ENCODE data around the gene ADGRG1. TPM values are rescaled to one million over a fixed set of nuclear protein-coding genes. Genes with fewer than 3 reads are reported as not detected.

ADGRG1 gene
- total RNA-seq, 1 donor from 2014 or later = 4.8 TPM

GRCh38 chr16:57616876-57617275, 11.6 kb upstream of the ADGRG1 start:
- no peak for DNase-seq (ENCODE audit: extremely low spot score, unreplicated experiment)
- Mint-ChIP-seq H3K36me3 (ENCODE audit: unreplicated experiment) (no peaks in the 10 kb centered on the region), H3K4me1 (ENCODE audit: unreplicated experiment) (peaks cover 1% of the 10 kb centered on the region), H3K27ac (ENCODE audit: unreplicated experiment) (no peak overlapping the region), H3K4me3 (ENCODE audit: unreplicated experiment) (no peak overlapping the region), H3K27me3 (ENCODE audit: unreplicated experiment) (no peaks in the 10 kb centered on the region), H3K9me3 (ENCODE audit: unreplicated experiment) (no peaks in the 10 kb centered on the region)
- no peak for TF ChIP-seq CTCF (IDR thresholded peaks at IDR 0.05)

GRCh38 chr16:57617604-57618111, 10.8 kb upstream of the ADGRG1 start:
- Mint-ChIP-seq H3K9me3 (ENCODE audit: unreplicated experiment) (no peaks in the 10 kb centered on the region), H3K27ac (ENCODE audit: unreplicated experiment) (no peak overlapping the region), H3K4me1 (ENCODE audit: unreplicated experiment) (peaks cover 8% of the 10 kb centered on the region), H3K36me3 (ENCODE audit: unreplicated experiment) (no peaks in the 10 kb centered on the region), H3K27me3 (ENCODE audit: unreplicated experiment) (no peaks in the 10 kb centered on the region), H3K4me3 (ENCODE audit: unreplicated experiment) (no peak overlapping the region)
- TF ChIP-seq CTCF (IDR thresholded peaks at IDR 0.05) = no peak
- no peak for DNase-seq (ENCODE audit: extremely low spot score, unreplicated experiment)

DNA sequence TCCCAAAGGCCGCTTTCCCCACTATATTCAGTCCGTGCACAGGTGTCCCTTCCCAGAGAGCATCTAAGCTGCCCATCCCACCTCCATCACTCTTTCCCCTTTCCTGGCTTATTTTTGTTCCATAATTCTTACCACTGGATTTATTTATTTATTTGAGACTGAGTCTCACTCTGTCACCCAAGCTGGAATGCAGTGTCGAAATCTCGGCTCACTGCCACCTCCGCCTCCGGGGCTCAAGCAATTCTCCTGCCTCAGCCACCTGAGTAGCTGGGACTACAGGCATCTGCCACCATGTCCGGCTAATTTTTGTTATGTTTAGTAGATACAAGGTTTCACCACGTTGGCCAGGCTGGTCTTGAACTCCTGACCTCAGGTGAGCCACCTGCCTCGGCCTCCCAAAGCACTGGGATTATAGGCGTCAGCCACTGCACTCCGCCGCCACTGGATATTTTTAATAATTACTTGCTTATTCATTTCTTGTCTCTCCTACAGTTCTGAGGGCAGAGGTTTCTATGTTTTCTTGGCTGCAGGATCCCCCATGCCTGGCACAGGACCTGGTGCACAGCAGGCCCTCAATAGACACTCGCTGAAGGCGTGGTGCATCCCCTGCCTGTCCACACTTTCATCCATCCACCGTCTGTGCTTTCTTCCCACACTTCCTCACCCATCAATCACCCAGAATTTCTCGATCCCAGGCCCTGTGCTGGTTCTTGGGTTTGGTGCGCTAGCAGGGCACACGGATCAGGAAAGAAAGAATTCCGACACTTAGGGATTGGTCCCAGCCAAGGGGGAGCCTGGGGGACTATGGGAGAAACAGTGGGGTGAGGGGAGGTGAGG, 9.9 kb upstream of the ADGRG1 start:
- no peaks in the 10 kb centered on the region for H3K36me3 Mint-ChIP-seq (ENCODE audit: unreplicated experiment)
- no peak overlapping the region for H3K4me3 Mint-ChIP-seq (ENCODE audit: unreplicated experiment)
- H3K9me3 Mint-ChIP-seq (ENCODE audit: unreplicated experiment) = no peaks in the 10 kb centered on the region
- no peak for DNase-seq (ENCODE audit: extremely low spot score, unreplicated experiment)
- H3K27ac Mint-ChIP-seq (ENCODE audit: unreplicated experiment) = no peak overlapping the region
- H3K4me1 Mint-ChIP-seq (ENCODE audit: unreplicated experiment) = peaks cover 17% of the 10 kb centered on the region
- H3K27me3 Mint-ChIP-seq (ENCODE audit: unreplicated experiment) = no peaks in the 10 kb centered on the region
- no peak for TF ChIP-seq CTCF (IDR thresholded peaks at IDR 0.05)

GRCh38 chr16:57619133-57619605, 9.3 kb upstream of the ADGRG1 start:
- Mint-ChIP-seq H3K27ac (ENCODE audit: unreplicated experiment) (no peak overlapping the region), H3K36me3 (ENCODE audit: unreplicated experiment) (no peaks in the 10 kb centered on the region), H3K4me3 (ENCODE audit: unreplicated experiment) (no peak overlapping the region), H3K4me1 (ENCODE audit: unreplicated experiment) (peaks cover 20% of the 10 kb centered on the region), H3K9me3 (ENCODE audit: unreplicated experiment) (no peaks in the 10 kb centered on the region), H3K27me3 (ENCODE audit: unreplicated experiment) (no peaks in the 10 kb centered on the region)
- DNase-seq (ENCODE audit: extremely low spot score, unreplicated experiment) = no peak
- no peak for TF ChIP-seq CTCF (IDR thresholded peaks at IDR 0.05)

- H3K36me3 Mint-ChIP-seq (ENCODE audit: unreplicated experiment) = no peaks in the 10 kb centered on the region
- DNase-seq (ENCODE audit: extremely low spot score, unreplicated experiment) = no peak
- TF ChIP-seq CTCF (IDR thresholded peaks at IDR 0.05) = no peak
- H3K27me3 Mint-ChIP-seq (ENCODE audit: unreplicated experiment) = no peaks in the 10 kb centered on the region
- peaks cover 24% of the 10 kb centered on the region for H3K4me1 Mint-ChIP-seq (ENCODE audit: unreplicated experiment)
- no peaks in the 10 kb centered on the region for H3K9me3 Mint-ChIP-seq (ENCODE audit: unreplicated experiment)
- H3K27ac Mint-ChIP-seq (ENCODE audit: unreplicated experiment) = no peak overlapping the region
- H3K4me3 Mint-ChIP-seq (ENCODE audit: unreplicated experiment) = no peak overlapping the region
Measured at GRCh38 chr16:57619606-57620334, 8.7 kb upstream of the ADGRG1 start.

Measured in osteocyte (in vitro differentiated cells).